Measurements from ENCODE around the gene TMEM89. TPM values are rescaled to one million over a fixed set of nuclear protein-coding genes. Genes with fewer than 3 reads are reported as not detected.
A peak's percentile ranks its signal among the peaks of the same experiment; 100 is the strongest.

TMEM89 gene
- total RNA-seq, 1 donor = not detected

GRCh38 chr3:48612309-48612708, 9.3 kb downstream of the TMEM89 start:
- peaks cover 23% of the 10 kb centered on the region for H3K79me2 ChIP-seq (ENCODE audit: insufficient read depth, low read length)
- H3K4me3 ChIP-seq (ENCODE audit: insufficient read depth, low read length) = no peak overlapping the region
- peaks cover 2% of the 10 kb centered on the region for H3K9me3 ChIP-seq (ENCODE audit: low read depth, low read length)
- H3K27me3 ChIP-seq (ENCODE audit: insufficient read depth, low read length) = no peaks in the 10 kb centered on the region
- TF ChIP-seq, protein P1, sequence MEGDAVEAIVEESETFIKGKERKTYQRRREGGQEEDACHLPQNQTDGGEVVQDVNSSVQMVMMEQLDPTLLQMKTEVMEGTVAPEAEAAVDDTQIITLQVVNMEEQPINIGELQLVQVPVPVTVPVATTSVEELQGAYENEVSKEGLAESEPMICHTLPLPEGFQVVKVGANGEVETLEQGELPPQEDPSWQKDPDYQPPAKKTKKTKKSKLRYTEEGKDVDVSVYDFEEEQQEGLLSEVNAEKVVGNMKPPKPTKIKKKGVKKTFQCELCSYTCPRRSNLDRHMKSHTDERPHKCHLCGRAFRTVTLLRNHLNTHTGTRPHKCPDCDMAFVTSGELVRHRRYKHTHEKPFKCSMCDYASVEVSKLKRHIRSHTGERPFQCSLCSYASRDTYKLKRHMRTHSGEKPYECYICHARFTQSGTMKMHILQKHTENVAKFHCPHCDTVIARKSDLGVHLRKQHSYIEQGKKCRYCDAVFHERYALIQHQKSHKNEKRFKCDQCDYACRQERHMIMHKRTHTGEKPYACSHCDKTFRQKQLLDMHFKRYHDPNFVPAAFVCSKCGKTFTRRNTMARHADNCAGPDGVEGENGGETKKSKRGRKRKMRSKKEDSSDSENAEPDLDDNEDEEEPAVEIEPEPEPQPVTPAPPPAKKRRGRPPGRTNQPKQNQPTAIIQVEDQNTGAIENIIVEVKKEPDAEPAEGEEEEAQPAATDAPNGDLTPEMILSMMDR (IDR thresholded peaks at IDR 0.05; ENCODE audit: extremely low read depth, low read depth, low read length) = no peak
- no peaks in the 10 kb centered on the region for H4K20me1 ChIP-seq (ENCODE audit: insufficient read depth, low read length)
- H2AFZ ChIP-seq (ENCODE audit: low read length) = no peak overlapping the region
- H3K27ac ChIP-seq (ENCODE audit: low read depth, low read length) = no peak overlapping the region
- H3K4me2 ChIP-seq (ENCODE audit: insufficient read depth, low read length) = no peak overlapping the region
- peaks cover 18% of the 10 kb centered on the region for H3K4me1 ChIP-seq (ENCODE audit: insufficient read depth, low read length)
- H3K36me3 ChIP-seq (ENCODE audit: insufficient read depth, low read length) = no peaks in the 10 kb centered on the region
- DNase-seq (ENCODE audit: insufficient read length, low spot score, missing footprints) = no peak

DNA sequence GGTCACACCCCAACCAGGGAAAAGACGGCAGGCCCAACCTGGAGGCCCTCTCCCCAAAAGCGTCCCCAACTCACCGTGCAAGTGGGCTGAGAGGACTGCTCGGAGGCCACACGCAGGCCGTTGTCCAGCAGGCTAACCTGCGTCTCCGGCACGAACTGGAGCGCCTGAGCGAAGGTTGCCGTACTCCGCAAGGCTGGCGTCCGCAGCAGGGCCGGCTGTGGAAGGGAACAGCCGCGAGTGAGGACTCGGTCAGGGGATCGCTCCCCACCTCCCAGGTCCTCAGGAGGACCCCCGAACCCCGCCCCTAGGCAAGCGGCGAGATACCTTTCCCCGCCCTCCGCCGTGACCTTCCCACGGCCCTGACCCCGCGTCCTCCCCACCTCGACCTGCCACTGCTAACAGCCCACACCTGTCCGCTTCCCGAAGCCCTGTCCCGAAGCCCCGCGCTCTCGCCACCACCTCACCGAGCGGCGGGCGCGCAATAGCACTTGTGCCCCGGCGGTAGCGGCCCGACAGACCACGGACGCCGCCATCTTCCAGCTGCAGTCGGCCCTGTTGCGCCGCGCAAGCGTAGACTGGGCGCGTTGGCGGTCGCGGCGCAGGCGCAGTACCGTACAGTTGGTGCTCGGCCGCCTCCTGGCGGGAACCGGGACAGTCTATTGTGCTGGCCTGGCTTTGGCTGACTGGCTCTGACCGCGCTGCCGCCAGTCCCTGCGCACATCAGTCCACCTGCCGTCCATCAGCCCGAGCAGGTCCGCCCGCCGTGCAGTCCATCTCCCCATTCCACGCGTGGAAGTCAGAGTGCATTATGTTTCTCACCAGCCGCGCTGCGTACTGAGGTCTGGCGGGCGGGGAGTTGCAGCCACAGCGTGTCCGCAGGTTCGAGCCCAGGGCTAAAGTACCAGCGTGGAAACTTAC, 12.2 kb downstream of the TMEM89 start, which contains the start of gene UQCRC1:
TSS of gene UQCRC1 (minus strand) at position 559 of the 918 bp plus-strand sequence. CDS start at position 533, 26 bp downstream.
- H3K27me3 ChIP-seq (ENCODE audit: insufficient read depth, low read length) = no peaks in the 10 kb centered on the region
- H3K36me3 ChIP-seq (ENCODE audit: insufficient read depth, low read length) = peaks cover 20% of the 10 kb centered on the region
- no peaks in the 10 kb centered on the region for H3K9me3 ChIP-seq (ENCODE audit: low read depth, low read length)
- TF ChIP-seq, protein P1 (IDR thresholded peaks at IDR 0.05; ENCODE audit: extremely low read depth, low read depth, low read length) = peak; percentile 62
- peak within 1 kb of the TSS; percentile 94 for H3K4me2 ChIP-seq (ENCODE audit: insufficient read depth, low read length)
- H3K4me1 ChIP-seq (ENCODE audit: insufficient read depth, low read length) = peaks cover 15% of the 10 kb centered on the region
- H3K79me2 ChIP-seq (ENCODE audit: insufficient read depth, low read length) = peaks cover 38% of the 10 kb centered on the region
- H4K20me1 ChIP-seq (ENCODE audit: insufficient read depth, low read length) = peaks cover 9% of the 10 kb centered on the region
- peak within 1 kb of the TSS; percentile 97 for H3K4me3 ChIP-seq (ENCODE audit: insufficient read depth, low read length)
- DNase-seq (ENCODE audit: insufficient read length, low spot score, missing footprints) = peak; percentile 99
- H2AFZ ChIP-seq (ENCODE audit: low read length) = peak within 1 kb of the TSS; percentile 95
- H3K27ac ChIP-seq (ENCODE audit: low read depth, low read length) = peak within 1 kb of the TSS; percentile 65

- H3K27me3 ChIP-seq (ENCODE audit: insufficient read depth, low read length) = no peaks in the 10 kb centered on the region
- peaks cover 37% of the 10 kb centered on the region for H3K36me3 ChIP-seq (ENCODE audit: insufficient read depth, low read length)
- H3K4me2 ChIP-seq (ENCODE audit: insufficient read depth, low read length) = no peak overlapping the region
Observed at GRCh38 chr3:48607519-48607918, 14.1 kb downstream of the TMEM89 start.

More at GRCh38 chr3:48607519-48607918, 14.1 kb downstream of the TMEM89 start:
- no peak overlapping the region for H3K4me3 ChIP-seq (ENCODE audit: insufficient read depth, low read length)
- TF ChIP-seq, protein P1 (IDR thresholded peaks at IDR 0.05; ENCODE audit: extremely low read depth, low read depth, low read length) = no peak
- H2AFZ ChIP-seq (ENCODE audit: low read length) = no peak overlapping the region
- H3K9me3 ChIP-seq (ENCODE audit: low read depth, low read length) = no peaks in the 10 kb centered on the region
- H3K79me2 ChIP-seq (ENCODE audit: insufficient read depth, low read length) = peaks cover 40% of the 10 kb centered on the region
- H4K20me1 ChIP-seq (ENCODE audit: insufficient read depth, low read length) = peaks cover 15% of the 10 kb centered on the region
- no peak overlapping the region for H3K27ac ChIP-seq (ENCODE audit: low read depth, low read length)
- peak; percentile 19 for DNase-seq (ENCODE audit: insufficient read length, low spot score, missing footprints)
- H3K4me1 ChIP-seq (ENCODE audit: insufficient read depth, low read length) = peaks cover 9% of the 10 kb centered on the region
